Heart right ventricle (tissue), 16 donors: ENCODE data around the gene DNAJC11. TPM values are rescaled to one million over a fixed set of nuclear protein-coding genes. Genes with fewer than 3 reads are reported as not detected.
A peak's percentile ranks its signal among the peaks of the same experiment; 100 is the strongest.

Source experiments
- ATAC-seq, 8 donors: fragments of 200-7000 bp; cut with Tn5 transposase; one replicate each; pipeline ENCODE4 v1.9.1; 2020; ENCODE audit warnings: mild to moderate bottlenecking in 8 of 8, moderate library complexity in 8 of 8, moderate number of reproducible peaks in 1 of 8
- DNase-seq, 2 donors: peaks; one replicate each; pipeline ENCODE4 v3.0.0-alpha.2; 2020
- H3K27ac ChIP-seq, 10 donors: fragments of 200-600 bp; sonication (generic) in 2 of 10; one replicate each; pipeline versions ENCODE4 v1.5.0 to v1.8.0; 2020 to 2022; ENCODE audit warnings: mild to moderate bottlenecking in 3 of 10
- H3K27me3 ChIP-seq, 7 donors: fragments of 200-600 bp; one replicate each; pipeline ENCODE4 v1.8.0; 2021 to 2022; ENCODE audit warnings: mild to moderate bottlenecking in 2 of 7
- H3K36me3 ChIP-seq, 9 donors: fragments of 200-600 bp; sonication (generic) in 1 of 9; one replicate each; pipeline versions ENCODE4 v1.5.0 to v1.8.0; 2020 to 2022; ENCODE audit warnings: mild to moderate bottlenecking in 2 of 9
- H3K4me1 ChIP-seq, 9 donors: fragments of 200-600 bp; sonication (generic) in 1 of 9; one replicate each; pipeline versions ENCODE4 v1.5.0 to v1.8.0; 2020 to 2022; ENCODE audit warnings: mild to moderate bottlenecking in 4 of 9
- H3K4me3 ChIP-seq, 10 donors: fragments of 200-600 bp; sonication (generic) in 2 of 10; one replicate each; pipeline versions ENCODE4 v1.5.0 to v1.8.0; 2020 to 2022; ENCODE audit warnings: mild to moderate bottlenecking in 7 of 10, moderate library complexity in 2 of 10
- H3K9me3 ChIP-seq, 11 donors: fragments of 200-600 bp in 10 of 11; sonication (generic) in 2 of 11; one replicate each; pipeline versions ENCODE4 v1.5.0 to v1.8.0; 2013 to 2022; ENCODE audit warnings: mild to moderate bottlenecking in 2 of 11, control low read depth in 1 of 11, moderate library complexity in 1 of 11
- CTCF ChIP-seq, 9 donors: fragments of 200-600 bp; sonication (generic) in 2 of 9; IDR thresholded peaks; one replicate each; pipeline versions ENCODE4 v1.5.0 to v1.8.0; 2021 to 2022; ENCODE audit warnings: antibody characterized with exemption in 9 of 9, mild to moderate bottlenecking in 5 of 9, moderate library complexity in 1 of 9
- WGBS, 2 donors: extraction: QIAGEN DNeasy Blood & Tissue Kit; methylation state at CpG; one replicate each; pipeline ENCODE4 v1.1.7; 2013; ENCODE audit warnings: inconsistent platforms in 1 of 2; 5-methylcytosine and 5-hydroxymethylcytosine counted together
- intact Hi-C, 10 donors: fragments of 100-400 bp; cut with DNase I; formaldehyde crosslinking; loops; one replicate each; pipeline versions ENCODE4 v1.11.1 to v1.14.2; 2022
- polyA plus RNA-seq, 2 donors: library from polyadenylated mRNA; stranded (reverse); fragments of 200-250 nt; gene quantifications; one replicate each; pipeline ENCODE4 v1.2.3, GENCODE V29; 2013
- total RNA-seq, 10 donors: library from RNA; stranded (reverse); fragmentation: NEBNext Ultra II Directional in 3 of 10; extraction: Animal tissue kit (Norgen Biotek cat#: 25700) in 3 of 10; gene quantifications; one replicate each; pipeline versions ENCODE4 v1.2.1 to v1.2.4, GENCODE V29; 2021 to 2023
- donor health status: Arrhythmogenic right ventricular cardiomyopathy.
- donor health status: ischemic (EF 13 %, LVEDD 7.1; RV severe dilation, severe dysfunction).
- donor health status: healthy with polysubstance abuse.
- donor health status: DM: no; HTN: yes; CAD: no.
- donor health status: DM: no; HTN: no; CAD: no.
- donor health status: ischemic (EF 25% LVEDD 6.9; RV normal size, moderate dysfunction).
- donor health status: ischemic (EF 25% LVEDD 5.7; RV mildly dilated, moderate dysfunction).
- donor health status: healthy.
- donor health status: DM: yes; HTN: yes; CAD: no.
- donor health status: Ischemic cardiomyopathy.
- donor health status: ischemic (EF 35%, LVEDD 5.7; RV mildly dilated, moderate dysfunction).
- donor health status: nonischemic (EF 11% LVEDD 7.7; RV severe dilation, severe dysfunction).
- donor health status: DM: yes; HTN: yes; CAD: no.
- donor health status: PGD.
- donor health status: ischemic (EF 29% LVEDD 5.4; RV normal size, mild dysfunction).
- donor health status: nonischemic (EF 23%, LVEDD 6.1; RV moderate dilation, normal function).

DNAJC11 gene
- total and polyA plus RNA-seq, 12 donors: 31.2 to 80.6 (median 71.9) TPM

GRCh38 chr1:6731905-6732304 lies 30.3 kb upstream of the DNAJC11 start:
- Histone ChIP-seq H3K9me3 (no peaks in the 10 kb centered on the region), H3K27me3 (peaks cover 0 to 16% (median 0%) of the 10 kb centered on the region in 7 donors), H3K4me1 (peaks cover 0 to 17% (median 0%) of the 10 kb centered on the region in 9 donors), H3K27ac (no peak overlapping the region), H3K36me3 (no peaks in the 10 kb centered on the region), H3K4me3 (no peak overlapping the region)
- DNase-seq: no peak
- intact Hi-C loops: no loop called here
- no peak for TF ChIP-seq CTCF (IDR thresholded peaks at IDR 0.05)
- WGBS, 2 donors: 63 to 70% methylated on average over 3 of the region's 3 CpGs
- no peak for ATAC-seq

- H3K36me3 ChIP-seq: no peaks in the 10 kb centered on the region
- 87 to 89% methylated on average over 6 of the region's 6 CpGs for WGBS, 2 donors
- no peak for DNase-seq
Measured at GRCh38 chr1:6730880-6731279, 29.3 kb upstream of the DNAJC11 start.

GRCh38 chr1:6730473-6730872 lies 28.9 kb upstream of the DNAJC11 start:
- 35 to 39% methylated on average over 11 of the region's 11 CpGs for WGBS, 2 donors
- DNase-seq: no peak
- intact Hi-C loops: no loop called here
- TF ChIP-seq CTCF (IDR thresholded peaks at IDR 0.05): no peak
- Histone ChIP-seq H3K4me1 (peaks cover 0 to 14% (median 0%) of the 10 kb centered on the region in 9 donors), H3K36me3 (no peaks in the 10 kb centered on the region), H3K27me3 (peaks cover 0 to 5% (median 0%) of the 10 kb centered on the region in 7 donors), H3K27ac (no peak overlapping the region), H3K4me3 (no peak overlapping the region), H3K9me3 (no peaks in the 10 kb centered on the region)
- no peak for ATAC-seq

More at GRCh38 chr1:6730880-6731279, 29.3 kb upstream of the DNAJC11 start:
- Histone ChIP-seq H3K27ac (no peak overlapping the region), H3K4me1 (peaks cover 0 to 17% (median 0%) of the 10 kb centered on the region in 9 donors), H3K9me3 (no peaks in the 10 kb centered on the region), H3K27me3 (peaks cover 0 to 7% (median 0%) of the 10 kb centered on the region in 7 donors), H3K4me3 (no peak overlapping the region)
- intact Hi-C loops: no loop called here
- no peak for TF ChIP-seq CTCF (IDR thresholded peaks at IDR 0.05)
- ATAC-seq: no peak

- H3K27ac ChIP-seq: no peak overlapping the region
- no peaks in the 10 kb centered on the region for H3K27me3 ChIP-seq
- H3K36me3 ChIP-seq: no peaks in the 10 kb centered on the region
- 21 to 30% methylated on average over 6 of the region's 6 CpGs for WGBS, 2 donors
- TF ChIP-seq CTCF (IDR thresholded peaks at IDR 0.05): peak; percentile 72 to 90 (median 85)
- peak; percentile 41 to 44 for DNase-seq
- H3K9me3 ChIP-seq: no peaks in the 10 kb centered on the region
- intact Hi-C loops: loop anchor here in 8 of 10 donors (5.0 to 10.0 kb wide), 11 partner anchors 57 to 920 kb away; partner anchors contain the start of gene CAMTA1 (in 1 of the 8)
- peaks cover 0 to 14% (median 0%) of the 10 kb centered on the region in 9 donors for H3K4me1 ChIP-seq
- no peak overlapping the region for H3K4me3 ChIP-seq
- ATAC-seq: peak; percentile 28 to 68 (median 58)
Measured at GRCh38 chr1:6727535-6727934, 25.9 kb upstream of the DNAJC11 start.
